PC-9 (cell line): Measurements from ENCODE around the gene FNDC7.

Experiments used
- CTCF ChIP-seq: fragments of 200-600 bp; sonication (generic); conservative IDR thresholded peaks from 2 replicates; pipeline ENCODE4 v1.6.1; 2017; ENCODE audit warnings: mixed run types, antibody characterized with exemption, mild to moderate bottlenecking, moderate library complexity
- EZH2 ChIP-seq: fragments of 200-600 bp; sonication (generic); IDR thresholded peaks from 2 replicates; pipeline ENCODE4 v1.8.0; 2017; ENCODE audit warnings: antibody characterized with exemption, low read depth

DNA sequence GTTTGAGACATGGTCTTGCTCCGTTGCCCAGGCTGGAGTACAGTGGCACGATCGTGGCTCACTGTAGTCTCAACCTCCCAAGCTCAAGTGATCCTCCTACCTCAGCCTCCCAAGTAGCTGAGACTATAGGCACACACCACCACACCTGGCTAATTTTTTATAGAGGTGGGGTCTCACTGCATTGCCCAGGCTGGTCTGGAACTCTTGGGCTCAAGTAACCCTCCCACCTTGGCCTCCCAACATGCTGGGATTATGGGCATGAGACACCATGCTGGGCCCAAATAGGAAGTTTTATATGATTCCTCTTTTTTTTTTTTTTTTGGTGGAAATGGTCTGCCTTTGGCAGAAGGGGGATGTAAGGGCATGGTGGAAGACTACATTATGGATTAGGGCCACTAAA is 6.1 kb upstream of the FNDC7 start:
- no peak for TF ChIP-seq EZH2
- no peak for TF ChIP-seq CTCF
